GM12878 (cell line): ENCODE measurements around the gene FEN1. TPM values are rescaled to one million over a fixed set of nuclear protein-coding genes. Genes with fewer than 3 reads are reported as not detected.
A peak's percentile ranks its signal among the peaks of the same experiment; 100 is the strongest.

Source experiments
- ATF7 ChIP-seq: fragments of 450-650 bp; IDR thresholded peaks from 2 replicates; pipeline ENCODE4 v1.6.1; 2016; ENCODE audit warnings: low read depth, mild to moderate bottlenecking
- BACH1 ChIP-seq: fragments of 450-650 bp; IDR thresholded peaks from 2 replicates; pipeline ENCODE4 v1.6.1; 2017; ENCODE audit warnings: mild to moderate bottlenecking, borderline replicate concordance
- BRCA1 ChIP-seq: IDR thresholded peaks from 2 replicates; pipeline ENCODE4 v1.6.1; 2011; ENCODE audit warnings: low read depth, low read length, improper control_type of control experiment
- CBFB ChIP-seq: IDR thresholded peaks from 2 replicates; pipeline ENCODE4 v1.6.1; 2016; ENCODE audit warnings: antibody characterized with exemption, low read depth
- CREB1 ChIP-seq: IDR thresholded peaks from 2 replicates; pipeline ENCODE4 v1.6.1; 2012; ENCODE audit warnings: low read depth, mild to moderate bottlenecking, inconsistent platforms
- EED ChIP-seq: sonication (generic); IDR thresholded peaks from 2 replicates; pipeline ENCODE4 v1.6.1; 2016; ENCODE audit warnings: antibody characterized with exemption, low read depth
- NFXL1 ChIP-seq: fragments of 450-650 bp; IDR thresholded peaks from 2 replicates; pipeline ENCODE4 v1.6.1; 2017; ENCODE audit warnings: antibody characterized with exemption, mild to moderate bottlenecking, borderline replicate concordance
- NFYA ChIP-seq: IDR thresholded peaks from 2 replicates; pipeline ENCODE4 v1.6.1; 2011; ENCODE audit warnings: low read depth, mild to moderate bottlenecking, low read length, improper control_type of control experiment, borderline replicate concordance
- NR2C1 ChIP-seq: fragments of 450-650 bp; IDR thresholded peaks from 2 replicates; pipeline ENCODE4 v1.6.1; 2017; ENCODE audit warnings: antibody characterized with exemption, mild to moderate bottlenecking, moderate library complexity
- NRF1 ChIP-seq: conservative IDR thresholded peaks from 2 replicates; pipeline ENCODE4 v1.6.1; 2011; ENCODE audit warnings: mild to moderate bottlenecking, low read depth, low read length, improper control_type of control experiment
- POLR2A ChIP-seq: IDR thresholded peaks from 2 replicates; pipeline ENCODE4 v1.6.1; 2011; ENCODE audit warnings: low read depth, mild to moderate bottlenecking, low read length
- POLR2AphosphoS5 ChIP-seq: IDR thresholded peaks from 2 replicates; pipeline ENCODE4 v1.6.1; 2011; ENCODE audit warnings: mild to moderate bottlenecking, low read length, inconsistent platforms
- RB1 ChIP-seq: fragments of 450-650 bp; formaldehyde crosslinking; IDR thresholded peaks from 2 replicates; pipeline ENCODE4 v1.6.1; 2017; ENCODE audit warnings: mild to moderate bottlenecking, borderline replicate concordance
- RELA ChIP-seq: fragments of 450-650 bp; IDR thresholded peaks from 2 replicates; pipeline ENCODE4 v1.8.0; 2014; ENCODE audit warnings: borderline replicate concordance; ENCODE audit not compliant: partially characterized antibody
- SP1 ChIP-seq: IDR thresholded peaks from one replicate; pipeline ENCODE4 v1.6.1; 2011; ENCODE audit warnings: low read depth, low read length
- SPI1 ChIP-seq: IDR thresholded peaks from 2 replicates; pipeline ENCODE4 v1.6.1; 2011; ENCODE audit warnings: low read depth, mild to moderate bottlenecking, low read length, moderate library complexity, borderline replicate concordance; ENCODE audit not compliant: insufficient read depth
- SREBF1 ChIP-seq: IDR thresholded peaks from 2 replicates; pipeline ENCODE4 v1.6.1; 2012; ENCODE audit warnings: mild to moderate bottlenecking, low read length
- TAF1 ChIP-seq: IDR thresholded peaks from 2 replicates; pipeline ENCODE4 v1.6.1; 2011; ENCODE audit warnings: mild to moderate bottlenecking, low read depth, low read length, borderline replicate concordance
- ZNF24 ChIP-seq: fragments of 450-650 bp; IDR thresholded peaks from 2 replicates; pipeline ENCODE4 v1.6.1; 2017; ENCODE audit warnings: antibody characterized with exemption, mild to moderate bottlenecking
- ZNF274 ChIP-seq: IDR thresholded peaks from one replicate; pipeline ENCODE4 v1.8.0; 2011; ENCODE audit not compliant: insufficient read length, insufficient read depth
- polyA plus RNA-seq, 11 experiments: library from polyadenylated mRNA; depleted of rRNA in 4 of 11; unstranded in 6 of 11; stranded (reverse) in 5 of 11; fragments of >200 nt; fragmentation: Nextera tagmentation in 4 of 11; fragmentation: Illumina TruSeq in 1 of 11; extraction: Ambion mirVana in 4 of 11; extraction: Trizol in 1 of 11; gene quantifications; 1 replicate in 1 of 11; 2 replicates in 10 of 11; pipeline versions ENCODE4 v1.2.1 to v1.2.3, GENCODE V29; 2011 to 2016; ENCODE audit warnings: inconsistent platforms in 2 of 11, missing spikeins in 2 of 11, low read depth in 1 of 11
- total RNA-seq, 4 experiments: library from RNA; depleted of rRNA in 3 of 4; stranded (reverse); fragments of >200 nt in 3 of 4; fragmentation: Illumina TruSeq in 1 of 4; extraction: Trizol in 1 of 4; gene quantifications; 2 replicates each; pipeline versions ENCODE4 v1.2.1 to v1.2.3, GENCODE V29; 2013 to 2021
- TF ChIP-seq, protein P1 (sequence below): fragments of 450-650 bp; formaldehyde crosslinking; IDR thresholded peaks from 2 replicates; pipeline ENCODE4 v1.5.0; 2022; ENCODE audit warnings: mild to moderate bottlenecking, missing genetic modification characterization
- TF ChIP-seq, protein P2 (sequence below): fragments of 450-650 bp; IDR thresholded peaks from 2 replicates; pipeline ENCODE4 v1.6.1; 2016; ENCODE audit warnings: mild to moderate bottlenecking
- TF ChIP-seq, protein P3 (sequence below): fragments of 450-650 bp; IDR thresholded peaks from 2 replicates; pipeline ENCODE4 v1.6.1; 2017; ENCODE audit warnings: mild to moderate bottlenecking, moderate library complexity

Gene FEN1
- total and polyA plus RNA-seq, 10 of the 15 experiments (the other 5 are each of a cell fraction or from before 2014, with no cell fraction given), result 54.8 to 282 (median 125) TPM

DNA sequence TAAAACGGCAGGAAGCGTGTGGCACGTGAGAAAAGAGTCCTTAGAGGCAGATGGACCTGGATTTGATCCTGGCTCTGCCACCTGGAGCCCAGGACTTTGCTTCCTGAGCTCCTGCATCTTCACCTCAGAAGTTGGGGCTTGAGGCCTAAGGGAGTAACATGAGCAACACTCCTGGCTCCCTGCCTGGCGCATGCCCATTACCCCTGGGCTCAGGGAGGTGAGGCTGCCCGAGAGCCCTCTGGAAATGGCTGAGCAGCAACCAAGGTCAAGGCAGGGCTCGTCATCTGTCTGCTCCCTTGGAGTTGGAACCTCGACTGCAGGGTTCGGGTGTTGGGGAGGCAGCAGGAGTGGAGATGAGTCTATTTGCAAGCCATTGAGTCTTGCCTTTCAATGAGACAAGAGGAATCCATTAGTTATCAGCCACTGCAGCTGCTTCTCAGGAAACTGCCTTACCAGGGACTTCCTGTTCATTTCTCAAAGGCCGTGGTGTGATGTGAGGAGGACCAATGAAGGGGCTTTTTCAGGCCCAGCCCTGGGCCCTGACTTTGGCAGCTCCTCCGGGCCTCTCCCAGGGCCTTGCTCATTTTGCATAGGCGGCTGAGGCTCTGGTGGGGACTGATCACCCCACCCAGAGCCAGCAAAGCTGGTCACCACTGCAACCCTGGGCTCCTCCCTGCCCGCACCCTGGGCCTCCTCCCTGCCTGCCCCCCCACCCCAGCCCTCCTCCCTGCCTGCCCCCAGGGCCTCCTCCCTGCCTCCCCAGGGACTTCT is 41.8 kb downstream of the FEN1 start (continued):
- TF ChIP-seq, protein P1, sequence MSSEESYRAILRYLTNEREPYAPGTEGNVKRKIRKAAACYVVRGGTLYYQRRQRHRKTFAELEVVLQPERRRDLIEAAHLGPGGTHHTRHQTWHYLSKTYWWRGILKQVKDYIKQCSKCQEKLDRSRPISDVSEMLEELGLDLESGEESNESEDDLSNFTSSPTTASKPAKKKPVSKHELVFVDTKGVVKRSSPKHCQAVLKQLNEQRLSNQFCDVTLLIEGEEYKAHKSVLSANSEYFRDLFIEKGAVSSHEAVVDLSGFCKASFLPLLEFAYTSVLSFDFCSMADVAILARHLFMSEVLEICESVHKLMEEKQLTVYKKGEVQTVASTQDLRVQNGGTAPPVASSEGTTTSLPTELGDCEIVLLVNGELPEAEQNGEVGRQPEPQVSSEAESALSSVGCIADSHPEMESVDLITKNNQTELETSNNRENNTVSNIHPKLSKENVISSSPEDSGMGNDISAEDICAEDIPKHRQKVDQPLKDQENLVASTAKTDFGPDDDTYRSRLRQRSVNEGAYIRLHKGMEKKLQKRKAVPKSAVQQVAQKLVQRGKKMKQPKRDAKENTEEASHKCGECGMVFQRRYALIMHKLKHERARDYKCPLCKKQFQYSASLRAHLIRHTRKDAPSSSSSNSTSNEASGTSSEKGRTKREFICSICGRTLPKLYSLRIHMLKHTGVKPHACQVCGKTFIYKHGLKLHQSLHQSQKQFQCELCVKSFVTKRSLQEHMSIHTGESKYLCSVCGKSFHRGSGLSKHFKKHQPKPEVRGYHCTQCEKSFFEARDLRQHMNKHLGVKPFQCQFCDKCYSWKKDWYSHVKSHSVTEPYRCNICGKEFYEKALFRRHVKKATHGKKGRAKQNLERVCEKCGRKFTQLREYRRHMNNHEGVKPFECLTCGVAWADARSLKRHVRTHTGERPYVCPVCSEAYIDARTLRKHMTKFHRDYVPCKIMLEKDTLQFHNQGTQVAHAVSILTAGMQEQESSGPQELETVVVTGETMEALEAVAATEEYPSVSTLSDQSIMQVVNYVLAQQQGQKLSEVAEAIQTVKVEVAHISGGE (CRISPR knock-in tag), result no peak
- TF ChIP-seq ATF7 (no peak), SP1 (peak; percentile 47), TAF1 (peak; percentile 84; the same call in 1 of the 2 replicates), RB1 (no peak), CBFB (0 out of 2 replicates have a peak, but pooled peaks have one; percentile 35), POLR2A (peak; percentile 76), RELA (peak; percentile 25), NFXL1 (peak; percentile 84), SREBF1 (peak; percentile 80; the same call in 1 of the 2 replicates), SPI1 (peak; percentile 49; the same call in 1 of the 2 replicates), NFYA (no peak), EED (peak; percentile 8; the same call in 1 of the 2 replicates), ZNF274 (no peak), POLR2AphosphoS5 (peak; percentile 80), NRF1 (no peak), NR2C1 (no peak), BACH1 (no peak), BRCA1 (no peak), CREB1 (peak; percentile 3; the same call in 1 of the 2 replicates), ZNF24 (no peak)
- TF ChIP-seq, protein P2, sequence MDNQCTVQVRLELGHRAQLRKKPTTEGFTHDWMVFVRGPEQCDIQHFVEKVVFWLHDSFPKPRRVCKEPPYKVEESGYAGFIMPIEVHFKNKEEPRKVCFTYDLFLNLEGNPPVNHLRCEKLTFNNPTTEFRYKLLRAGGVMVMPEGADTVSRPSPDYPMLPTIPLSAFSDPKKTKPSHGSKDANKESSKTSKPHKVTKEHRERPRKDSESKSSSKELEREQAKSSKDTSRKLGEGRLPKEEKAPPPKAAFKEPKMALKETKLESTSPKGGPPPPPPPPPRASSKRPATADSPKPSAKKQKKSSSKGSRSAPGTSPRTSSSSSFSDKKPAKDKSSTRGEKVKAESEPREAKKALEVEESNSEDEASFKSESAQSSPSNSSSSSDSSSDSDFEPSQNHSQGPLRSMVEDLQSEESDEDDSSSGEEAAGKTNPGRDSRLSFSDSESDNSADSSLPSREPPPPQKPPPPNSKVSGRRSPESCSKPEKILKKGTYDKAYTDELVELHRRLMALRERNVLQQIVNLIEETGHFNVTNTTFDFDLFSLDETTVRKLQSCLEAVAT, result peak; percentile 84; the same call in 1 of the 2 replicates
- TF ChIP-seq, protein P3, sequence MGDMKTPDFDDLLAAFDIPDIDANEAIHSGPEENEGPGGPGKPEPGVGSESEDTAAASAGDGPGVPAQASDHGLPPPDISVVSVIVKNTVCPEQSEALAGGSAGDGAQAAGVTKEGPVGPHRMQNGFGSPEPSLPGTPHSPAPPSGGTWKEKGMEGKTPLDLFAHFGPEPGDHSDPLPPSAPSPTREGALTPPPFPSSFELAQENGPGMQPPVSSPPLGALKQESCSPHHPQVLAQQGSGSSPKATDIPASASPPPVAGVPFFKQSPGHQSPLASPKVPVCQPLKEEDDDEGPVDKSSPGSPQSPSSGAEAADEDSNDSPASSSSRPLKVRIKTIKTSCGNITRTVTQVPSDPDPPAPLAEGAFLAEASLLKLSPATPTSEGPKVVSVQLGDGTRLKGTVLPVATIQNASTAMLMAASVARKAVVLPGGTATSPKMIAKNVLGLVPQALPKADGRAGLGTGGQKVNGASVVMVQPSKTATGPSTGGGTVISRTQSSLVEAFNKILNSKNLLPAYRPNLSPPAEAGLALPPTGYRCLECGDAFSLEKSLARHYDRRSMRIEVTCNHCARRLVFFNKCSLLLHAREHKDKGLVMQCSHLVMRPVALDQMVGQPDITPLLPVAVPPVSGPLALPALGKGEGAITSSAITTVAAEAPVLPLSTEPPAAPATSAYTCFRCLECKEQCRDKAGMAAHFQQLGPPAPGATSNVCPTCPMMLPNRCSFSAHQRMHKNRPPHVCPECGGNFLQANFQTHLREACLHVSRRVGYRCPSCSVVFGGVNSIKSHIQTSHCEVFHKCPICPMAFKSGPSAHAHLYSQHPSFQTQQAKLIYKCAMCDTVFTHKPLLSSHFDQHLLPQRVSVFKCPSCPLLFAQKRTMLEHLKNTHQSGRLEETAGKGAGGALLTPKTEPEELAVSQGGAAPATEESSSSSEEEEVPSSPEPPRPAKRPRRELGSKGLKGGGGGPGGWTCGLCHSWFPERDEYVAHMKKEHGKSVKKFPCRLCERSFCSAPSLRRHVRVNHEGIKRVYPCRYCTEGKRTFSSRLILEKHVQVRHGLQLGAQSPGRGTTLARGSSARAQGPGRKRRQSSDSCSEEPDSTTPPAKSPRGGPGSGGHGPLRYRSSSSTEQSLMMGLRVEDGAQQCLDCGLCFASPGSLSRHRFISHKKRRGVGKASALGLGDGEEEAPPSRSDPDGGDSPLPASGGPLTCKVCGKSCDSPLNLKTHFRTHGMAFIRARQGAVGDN, result peak; percentile 88
